ENCODE results near the gene SC5D.
A peak's percentile ranks its signal among the peaks of the same experiment; 100 is the strongest.

Gene SC5D

DNA sequence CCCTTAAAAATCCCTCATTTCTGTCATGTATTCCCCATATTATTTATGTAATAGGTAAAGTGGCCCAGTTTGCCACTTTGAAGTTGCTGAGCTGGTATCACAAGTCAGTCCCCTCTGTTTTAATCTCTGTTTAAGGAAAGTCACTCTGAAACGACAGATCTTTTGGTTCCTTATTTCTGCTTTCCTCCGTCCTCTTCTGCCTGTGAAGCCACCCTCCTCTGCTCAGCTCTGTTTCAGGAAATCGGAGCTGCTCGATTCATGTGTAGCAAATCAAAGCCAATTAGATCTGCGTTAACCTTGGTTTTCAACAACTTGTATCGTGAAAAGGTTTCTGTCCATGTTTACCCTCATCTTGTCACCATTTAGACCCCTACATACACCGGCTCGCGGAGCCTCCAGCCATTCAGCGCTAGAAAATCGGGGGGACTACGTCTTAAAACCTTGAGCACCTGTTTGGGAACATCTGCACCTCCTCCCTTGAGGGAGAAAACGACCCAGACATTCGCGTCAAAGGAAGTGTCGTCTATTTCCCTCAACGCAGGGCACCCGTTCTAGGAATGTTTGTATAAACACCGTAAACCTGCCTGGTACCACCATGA, 576 bp upstream of the SC5D start:
- no peak for DNase-seq (ENCODE audit: low spot score)

DNA sequence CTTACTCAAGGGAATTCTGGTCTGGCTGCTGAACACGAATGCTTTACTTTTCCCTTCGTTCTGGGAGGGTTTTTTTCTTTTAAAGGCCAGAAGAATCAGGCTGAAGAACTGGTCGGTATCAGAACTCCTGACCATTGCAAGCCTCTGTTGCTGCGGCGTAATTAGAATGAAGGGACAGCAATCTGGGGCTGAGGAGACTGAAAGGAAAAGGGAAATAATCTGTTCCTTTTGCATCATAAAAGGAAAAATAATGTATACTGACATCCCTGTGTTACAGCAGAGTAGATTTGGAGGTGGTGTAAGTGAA, 670 bp downstream of the SC5D start:
- no peak for DNase-seq (ENCODE audit: low spot score)

DNA sequence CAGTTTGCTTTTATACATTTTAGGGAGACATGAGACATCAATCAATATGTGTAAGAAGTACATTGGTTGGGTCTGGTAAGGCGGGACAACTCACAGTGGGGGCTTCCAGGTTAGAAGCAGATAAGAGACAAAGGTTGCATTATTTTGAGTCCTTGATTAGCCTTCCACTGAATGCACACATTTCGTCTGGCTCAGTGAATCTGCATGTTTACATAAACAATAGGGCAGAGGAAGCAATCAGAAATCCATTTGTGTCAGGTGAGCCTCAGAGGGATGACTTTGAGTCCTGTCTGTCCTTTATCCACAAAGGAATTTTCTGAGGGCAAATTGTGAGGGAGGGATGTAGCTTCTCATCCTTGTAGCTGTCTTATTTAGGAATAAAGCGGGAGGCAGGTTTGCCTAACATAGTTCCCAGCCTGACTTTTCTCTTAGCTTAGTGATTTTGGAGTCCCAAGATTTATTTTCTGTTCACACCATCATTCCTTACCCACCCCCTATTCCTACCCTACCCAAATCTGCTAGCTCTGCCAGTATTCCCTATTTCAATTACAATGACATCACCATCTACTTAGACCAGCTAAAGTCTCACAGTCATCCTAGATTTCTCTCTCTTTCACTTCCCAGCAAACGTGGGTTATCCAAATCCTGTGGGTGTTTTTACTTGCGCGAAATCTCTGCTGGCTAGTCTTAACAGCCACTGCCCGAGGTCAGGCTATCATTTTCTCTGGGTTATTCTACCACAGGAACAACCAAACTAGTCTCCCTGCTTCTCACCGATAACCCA, 2.9 kb downstream of the SC5D start:
- DNase-seq (ENCODE audit: low spot score): no peak

GRCh38 chr11:121297872-121298271, 5.3 kb downstream of the SC5D start:
- no peak for DNase-seq (ENCODE audit: low spot score)

GRCh38 chr11:121298774-121299173, 6.2 kb downstream of the SC5D start:
- no peak for DNase-seq (ENCODE audit: low spot score)

GRCh38 chr11:121299417-121299816, 6.8 kb downstream of the SC5D start:
- DNase-seq (ENCODE audit: low spot score): no peak

- DNase-seq (ENCODE audit: low spot score): no peak
Measured at GRCh38 chr11:121300313-121300971, 7.9 kb downstream of the SC5D start.

DNA sequence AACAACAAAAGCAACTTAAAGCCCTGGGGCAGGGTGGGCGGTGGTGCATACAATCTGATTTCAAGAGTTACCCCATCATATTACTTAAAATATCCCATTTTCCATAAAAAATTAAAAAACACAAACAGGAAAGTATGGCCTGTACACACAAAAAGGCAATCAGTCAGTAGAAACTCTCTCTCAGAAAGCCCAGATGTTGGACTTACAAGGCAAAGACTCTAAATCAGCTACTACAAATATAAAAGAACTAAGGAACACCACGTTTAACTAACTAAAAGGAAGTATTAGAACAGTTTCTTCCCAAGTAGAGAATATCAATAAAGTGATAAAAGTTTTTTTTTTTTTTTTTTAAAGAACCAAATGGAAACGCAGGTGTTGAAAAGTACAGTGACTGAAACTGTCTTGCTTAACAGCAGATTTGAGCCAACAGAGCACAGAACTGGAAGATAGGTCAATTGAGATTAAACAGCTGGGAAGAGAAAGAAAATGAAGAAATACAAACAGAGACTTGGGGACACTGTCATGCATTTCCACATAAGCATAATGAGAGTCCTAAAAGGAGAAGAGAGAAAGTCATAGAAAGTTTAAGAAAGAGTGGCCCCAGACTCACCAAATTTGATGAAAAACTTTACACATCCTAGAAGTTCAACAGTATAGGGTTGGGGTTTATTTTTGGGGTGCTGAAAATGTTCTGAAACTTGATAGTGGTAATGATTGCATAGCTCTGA, 8.6 kb downstream of the SC5D start:
- no peak for DNase-seq (ENCODE audit: low spot score)

DNA sequence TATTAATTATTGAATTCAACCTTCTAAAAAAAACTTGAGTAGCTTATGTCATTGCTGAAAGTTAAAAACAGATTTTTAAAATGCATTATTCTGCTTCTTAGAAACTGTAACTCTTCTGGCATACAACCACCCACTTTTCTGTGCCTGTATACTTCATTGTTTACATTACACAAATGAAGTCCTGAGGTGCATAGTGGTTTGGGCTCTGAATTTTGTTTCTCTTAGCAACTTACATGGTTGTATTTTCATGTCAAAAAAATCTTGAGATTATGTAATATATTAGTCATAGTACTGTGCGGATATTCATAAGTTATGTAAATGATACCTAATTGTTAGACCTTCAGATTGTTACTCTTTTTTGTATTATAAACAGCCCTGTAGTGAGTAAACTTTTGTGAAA, 12.2 kb downstream of the SC5D start:
- no peak for DNase-seq (ENCODE audit: low spot score)

GRCh38 chr11:121308816-121309215, 16.2 kb downstream of the SC5D start:
- DNase-seq (ENCODE audit: low spot score): no peak

GRCh38 chr11:121309688-121310087, 17.1 kb downstream of the SC5D start:
- DNase-seq (ENCODE audit: low spot score): no peak

- no peak for DNase-seq (ENCODE audit: low spot score)
Measured at GRCh38 chr11:121310908-121311307, 18.3 kb downstream of the SC5D start.

GRCh38 chr11:121311373-121311772, 18.8 kb downstream of the SC5D start:
- DNase-seq (ENCODE audit: low spot score): no peak

- DNase-seq (ENCODE audit: low spot score): no peak
Measured at GRCh38 chr11:121312483-121312882, 19.9 kb downstream of the SC5D start.

GRCh38 chr11:121318848-121319834, 26.6 kb downstream of the SC5D start:
- peak; percentile 57 for DNase-seq (ENCODE audit: low spot score)

- peak; percentile 18 for DNase-seq (ENCODE audit: low spot score)
Measured at GRCh38 chr11:121321614-121322243, 29.2 kb downstream of the SC5D start.

DNA sequence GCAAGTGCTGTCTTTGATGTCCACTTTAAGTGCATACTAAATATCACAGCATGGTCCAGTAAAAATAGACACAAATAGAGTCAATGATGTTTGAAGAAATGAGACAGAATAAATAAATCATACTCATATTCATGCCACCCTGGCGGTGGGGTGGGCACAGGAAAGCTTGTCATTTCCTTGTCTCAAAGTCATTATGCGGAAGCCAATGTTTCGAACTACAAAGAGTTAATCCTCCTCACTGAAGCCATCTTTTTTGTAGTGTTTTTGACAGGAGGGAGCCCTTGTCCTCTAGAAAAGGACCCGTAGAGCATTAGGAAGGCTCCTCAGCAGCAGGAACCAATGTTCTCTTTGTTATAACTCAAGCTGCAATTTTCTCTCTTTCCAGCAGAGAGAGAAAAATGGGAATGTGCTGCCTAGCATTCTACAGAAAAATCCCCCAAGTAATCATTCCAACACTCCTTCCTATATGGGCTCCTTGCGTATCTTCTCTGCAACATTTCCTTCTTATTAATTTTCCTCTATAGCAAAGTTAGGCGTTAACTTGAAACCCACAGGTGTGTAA, 30.6 kb downstream of the SC5D start:
- no peak for DNase-seq (ENCODE audit: low spot score)

DNA sequence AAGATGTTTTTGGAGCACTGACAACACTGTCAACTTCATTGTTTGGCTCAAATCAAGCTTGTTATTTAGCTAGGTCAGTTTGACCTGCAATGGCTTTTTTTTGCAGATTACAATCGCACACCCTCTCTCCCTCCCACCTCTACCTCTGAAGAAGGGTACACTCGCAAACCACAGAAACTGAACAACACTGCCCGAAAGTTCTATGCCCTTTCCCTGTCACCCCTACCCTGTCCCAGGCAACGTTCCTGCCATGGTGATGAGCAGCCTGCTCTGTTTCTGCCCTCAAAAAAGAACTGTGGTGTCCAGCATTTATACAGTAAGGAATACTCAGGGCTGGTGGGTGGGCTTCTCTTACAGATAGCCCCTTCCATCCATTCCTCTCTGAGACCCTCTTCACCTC, 33.7 kb downstream of the SC5D start:
- no peak for DNase-seq (ENCODE audit: low spot score)

- no peak for DNase-seq (ENCODE audit: low spot score)
Measured at GRCh38 chr11:121327553-121327952, 35.0 kb downstream of the SC5D start.
